ENCODE data around the gene GAPDHS.

DNA sequence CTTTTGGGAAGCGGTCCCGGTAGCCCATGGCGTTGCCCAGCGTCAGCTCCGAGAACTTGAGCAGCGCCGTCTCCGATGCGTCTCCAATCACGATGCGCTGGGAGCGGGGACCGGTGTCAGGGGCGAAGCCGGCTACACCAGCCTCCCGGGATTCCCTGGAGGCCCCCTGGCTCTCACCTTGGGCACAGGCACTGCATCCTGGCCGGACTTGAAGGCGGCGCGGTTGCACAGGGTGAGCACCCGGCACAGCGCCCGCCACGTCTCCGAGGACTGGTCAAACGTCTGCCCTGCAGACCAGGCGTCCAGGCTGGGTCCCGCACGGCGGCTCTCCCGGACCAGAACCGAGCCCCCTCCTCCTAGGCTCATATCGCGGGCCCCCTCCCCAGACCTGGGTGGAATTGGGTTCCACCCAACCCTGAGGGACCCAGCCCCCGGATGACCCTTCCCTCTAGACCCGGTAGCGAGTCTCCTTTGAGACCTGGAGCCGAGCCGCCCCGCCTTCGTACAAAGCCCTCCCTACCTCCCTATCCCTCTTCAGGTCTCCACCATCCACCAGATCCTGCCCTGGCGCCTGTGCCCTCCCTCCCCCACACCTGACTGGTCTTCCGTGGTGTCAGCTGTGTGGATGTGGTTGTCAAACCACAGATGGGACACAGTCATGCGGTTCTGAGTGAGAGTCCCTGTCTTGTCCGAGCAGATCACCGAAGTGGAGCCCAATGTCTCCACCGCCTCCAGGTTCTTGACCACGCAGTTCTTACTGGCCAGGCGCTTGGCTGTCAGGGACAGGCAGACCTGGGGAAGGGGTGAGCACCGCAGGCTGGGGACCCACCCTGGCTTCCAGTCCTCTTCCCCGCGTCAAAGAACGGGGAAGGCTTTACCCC is 25.4 kb downstream of the GAPDHS start:
- TF ChIP-seq, protein P1, sequence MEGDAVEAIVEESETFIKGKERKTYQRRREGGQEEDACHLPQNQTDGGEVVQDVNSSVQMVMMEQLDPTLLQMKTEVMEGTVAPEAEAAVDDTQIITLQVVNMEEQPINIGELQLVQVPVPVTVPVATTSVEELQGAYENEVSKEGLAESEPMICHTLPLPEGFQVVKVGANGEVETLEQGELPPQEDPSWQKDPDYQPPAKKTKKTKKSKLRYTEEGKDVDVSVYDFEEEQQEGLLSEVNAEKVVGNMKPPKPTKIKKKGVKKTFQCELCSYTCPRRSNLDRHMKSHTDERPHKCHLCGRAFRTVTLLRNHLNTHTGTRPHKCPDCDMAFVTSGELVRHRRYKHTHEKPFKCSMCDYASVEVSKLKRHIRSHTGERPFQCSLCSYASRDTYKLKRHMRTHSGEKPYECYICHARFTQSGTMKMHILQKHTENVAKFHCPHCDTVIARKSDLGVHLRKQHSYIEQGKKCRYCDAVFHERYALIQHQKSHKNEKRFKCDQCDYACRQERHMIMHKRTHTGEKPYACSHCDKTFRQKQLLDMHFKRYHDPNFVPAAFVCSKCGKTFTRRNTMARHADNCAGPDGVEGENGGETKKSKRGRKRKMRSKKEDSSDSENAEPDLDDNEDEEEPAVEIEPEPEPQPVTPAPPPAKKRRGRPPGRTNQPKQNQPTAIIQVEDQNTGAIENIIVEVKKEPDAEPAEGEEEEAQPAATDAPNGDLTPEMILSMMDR (IDR thresholded peaks at IDR 0.05), result no peak
- TF ChIP-seq POLR2A (IDR thresholded peaks at IDR 0.05), result no peak
